Panc1 (cell line): ENCODE data around the gene SPATA31C2. TPM values are rescaled to one million over a fixed set of nuclear protein-coding genes. Genes with fewer than 3 reads are reported as not detected.
A peak's percentile ranks its signal among the peaks of the same experiment; 100 is the strongest.

Source experiments
- ATAC-seq: fragments of 200-7000 bp; cut with Tn5 transposase; 2 replicates; pipeline ENCODE4 v1.9.1; 2020; ENCODE audit warnings: mild to moderate bottlenecking, moderate library complexity
- BruUV-seq: library from RNA; stranded (reverse); fragments of 400-500 nt; replicated peaks from 2 replicates; lab custom pipeline; 2021; lab: Mats Ljungman, UMichigan
- CTCF ChIA-PET: fragments of 300-600 bp; sonication (Branson Sonifier 250); formaldehyde crosslinking; loops from one replicate; lab custom pipeline; 2022; ENCODE audit warnings: antibody characterized with exemption; lab: Charles Lee
- POLR2A ChIA-PET: fragments of 300-600 bp; sonication (Branson Sonifier 250); formaldehyde crosslinking; loops from one replicate; lab custom pipeline; 2022; ENCODE audit warnings: antibody characterized with exemption; lab: Charles Lee
- DNase-seq: peaks from one replicate; pipeline ENCODE4 v3.0.0-alpha.2; 2010; ENCODE audit warnings: low read depth, low spot score
- H3K27ac ChIP-seq: 2 replicates; pipeline ENCODE4 v1.5.1; 2011; ENCODE audit warnings: mild to moderate bottlenecking, low read length, inconsistent platforms
- H3K27me3 ChIP-seq: fragments of 200-500 bp; sonication (Bioruptor generic); 2 replicates; pipeline ENCODE4 v1.6.0; 2014; ENCODE audit warnings: low read length, inconsistent platforms; ENCODE audit not compliant: control insufficient read depth, insufficient read depth
- H3K36me3 ChIP-seq: fragments of 200-500 bp; sonication (Bioruptor generic); 2 replicates; pipeline ENCODE4 v1.5.1; 2014; ENCODE audit warnings: inconsistent platforms, mild to moderate bottlenecking, low read length, moderate library complexity; ENCODE audit not compliant: control insufficient read depth, insufficient read depth
- H3K4me1 ChIP-seq: 2 replicates; pipeline ENCODE4 v1.5.1; 2011; ENCODE audit warnings: inconsistent platforms, mild to moderate bottlenecking, low read length, moderate library complexity; ENCODE audit not compliant: control insufficient read depth, insufficient read depth
- H3K4me3 ChIP-seq, 2 experiments: 2 replicates each; pipeline ENCODE4 v1.5.1; 2011 to 2012; ENCODE audit warnings: low read depth in 2 of 2, low read length in 2 of 2, mild to moderate bottlenecking in 2 of 2, inconsistent platforms in 1 of 2, moderate library complexity in 1 of 2
- H3K9me3 ChIP-seq: fragments of 200-500 bp; sonication (Bioruptor generic); 2 replicates; pipeline ENCODE4 v1.5.1; 2014; ENCODE audit warnings: low read depth, mild to moderate bottlenecking, inconsistent platforms, low read length, moderate library complexity; ENCODE audit not compliant: control insufficient read depth, insufficient read depth
- POLR2AphosphoS5 ChIP-seq: IDR thresholded peaks from 2 replicates; pipeline ENCODE4 v1.6.1; 2012; ENCODE audit warnings: mild to moderate bottlenecking, low read depth, low read length, moderate library complexity
- SIN3A ChIP-seq: IDR thresholded peaks from 2 replicates; pipeline ENCODE4 v1.6.1; 2012; ENCODE audit warnings: low read depth, mild to moderate bottlenecking, low read length, moderate library complexity, borderline replicate concordance; ENCODE audit not compliant: insufficient read depth
- TCF7L2 ChIP-seq: IDR thresholded peaks from 2 replicates; pipeline ENCODE4 v1.6.1; 2011; ENCODE audit warnings: mild to moderate bottlenecking, low read depth, low read length, inconsistent platforms
- in situ Hi-C: cut with HindIII; loops from 2 replicates; pipeline ENCODE4 v1.10.0; 2016; ENCODE audit warnings: low sequenced_read_pairs, low pct_unique_long_range_greater_than_20kb
- intact Hi-C: fragments of 100-400 bp; cut with micrococcal nuclease; formaldehyde crosslinking; loops from one replicate; pipeline ENCODE4 v1.10.0; 2022; ENCODE audit not compliant: unreplicated experiment
- total RNA-seq: library from RNA; stranded (reverse); gene quantifications from one replicate; pipeline ENCODE4 v1.2.1, GENCODE V29; 2021; ENCODE audit not compliant: unreplicated experiment
- TF ChIP-seq, protein P1 (sequence below), 2 experiments: IDR thresholded peaks; 2 replicates each; pipeline ENCODE4 v1.6.1; 2011 to 2012; ENCODE audit warnings: low read depth in 2 of 2, control low read depth in 1 of 2, low read length in 1 of 2, mild to moderate bottlenecking in 1 of 2, moderate library complexity in 1 of 2; ENCODE audit not compliant: insufficient read depth in 1 of 2
- TF ChIP-seq, protein P2 (sequence below): fragments of 450-650 bp; IDR thresholded peaks from 2 replicates; pipeline ENCODE4 v1.5.1; 2017; ENCODE audit warnings: mild to moderate bottlenecking

SPATA31C2 gene
- total RNA-seq, 1 experiment from 2014 or later, result not detected

DNA sequence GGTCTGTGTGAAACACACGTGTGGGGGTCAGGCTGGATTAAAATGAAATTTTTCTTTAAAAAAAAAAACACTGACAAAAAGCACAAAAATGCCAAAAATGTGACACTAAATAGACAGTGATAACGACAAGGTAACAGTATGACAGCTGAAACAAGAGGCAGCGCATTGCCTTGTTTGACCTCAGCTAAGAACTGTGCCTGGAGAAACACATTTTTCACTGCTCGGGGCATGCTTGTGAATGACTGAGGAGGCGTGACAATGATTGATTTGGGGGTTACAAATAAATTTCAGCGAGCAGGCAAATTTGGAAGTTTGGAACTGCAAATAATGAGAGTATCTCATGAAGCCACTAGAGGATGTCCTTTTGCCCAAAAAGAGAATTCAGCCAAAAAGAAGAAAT, 44.2 kb upstream of the SPATA31C2 start:
- intact Hi-C loops (no loop called here), in situ Hi-C loops (no loop called here)
- H3K4me1 ChIP-seq, result no peaks in the 10 kb centered on the region
- ATAC-seq, result no peak
- DNase-seq, result no peak
- peak overlapping the region; percentile 9; the same call in 1 of the 2 replicates for H3K27ac ChIP-seq
- no TSS peak for BruUV-seq
- CTCF ChIA-PET, result no interaction called here
- TF ChIP-seq SIN3A (no peak), POLR2AphosphoS5 (no peak), TCF7L2 (no peak)
- TF ChIP-seq, protein P1, sequence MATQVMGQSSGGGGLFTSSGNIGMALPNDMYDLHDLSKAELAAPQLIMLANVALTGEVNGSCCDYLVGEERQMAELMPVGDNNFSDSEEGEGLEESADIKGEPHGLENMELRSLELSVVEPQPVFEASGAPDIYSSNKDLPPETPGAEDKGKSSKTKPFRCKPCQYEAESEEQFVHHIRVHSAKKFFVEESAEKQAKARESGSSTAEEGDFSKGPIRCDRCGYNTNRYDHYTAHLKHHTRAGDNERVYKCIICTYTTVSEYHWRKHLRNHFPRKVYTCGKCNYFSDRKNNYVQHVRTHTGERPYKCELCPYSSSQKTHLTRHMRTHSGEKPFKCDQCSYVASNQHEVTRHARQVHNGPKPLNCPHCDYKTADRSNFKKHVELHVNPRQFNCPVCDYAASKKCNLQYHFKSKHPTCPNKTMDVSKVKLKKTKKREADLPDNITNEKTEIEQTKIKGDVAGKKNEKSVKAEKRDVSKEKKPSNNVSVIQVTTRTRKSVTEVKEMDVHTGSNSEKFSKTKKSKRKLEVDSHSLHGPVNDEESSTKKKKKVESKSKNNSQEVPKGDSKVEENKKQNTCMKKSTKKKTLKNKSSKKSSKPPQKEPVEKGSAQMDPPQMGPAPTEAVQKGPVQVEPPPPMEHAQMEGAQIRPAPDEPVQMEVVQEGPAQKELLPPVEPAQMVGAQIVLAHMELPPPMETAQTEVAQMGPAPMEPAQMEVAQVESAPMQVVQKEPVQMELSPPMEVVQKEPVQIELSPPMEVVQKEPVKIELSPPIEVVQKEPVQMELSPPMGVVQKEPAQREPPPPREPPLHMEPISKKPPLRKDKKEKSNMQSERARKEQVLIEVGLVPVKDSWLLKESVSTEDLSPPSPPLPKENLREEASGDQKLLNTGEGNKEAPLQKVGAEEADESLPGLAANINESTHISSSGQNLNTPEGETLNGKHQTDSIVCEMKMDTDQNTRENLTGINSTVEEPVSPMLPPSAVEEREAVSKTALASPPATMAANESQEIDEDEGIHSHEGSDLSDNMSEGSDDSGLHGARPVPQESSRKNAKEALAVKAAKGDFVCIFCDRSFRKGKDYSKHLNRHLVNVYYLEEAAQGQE (IDR thresholded peaks at IDR 0.05; ENCODE audit: insufficient read depth in 1 of 2, low read depth in 2 of 2, low read length in 1 of 2), result no peak
- TF ChIP-seq, protein P2, sequence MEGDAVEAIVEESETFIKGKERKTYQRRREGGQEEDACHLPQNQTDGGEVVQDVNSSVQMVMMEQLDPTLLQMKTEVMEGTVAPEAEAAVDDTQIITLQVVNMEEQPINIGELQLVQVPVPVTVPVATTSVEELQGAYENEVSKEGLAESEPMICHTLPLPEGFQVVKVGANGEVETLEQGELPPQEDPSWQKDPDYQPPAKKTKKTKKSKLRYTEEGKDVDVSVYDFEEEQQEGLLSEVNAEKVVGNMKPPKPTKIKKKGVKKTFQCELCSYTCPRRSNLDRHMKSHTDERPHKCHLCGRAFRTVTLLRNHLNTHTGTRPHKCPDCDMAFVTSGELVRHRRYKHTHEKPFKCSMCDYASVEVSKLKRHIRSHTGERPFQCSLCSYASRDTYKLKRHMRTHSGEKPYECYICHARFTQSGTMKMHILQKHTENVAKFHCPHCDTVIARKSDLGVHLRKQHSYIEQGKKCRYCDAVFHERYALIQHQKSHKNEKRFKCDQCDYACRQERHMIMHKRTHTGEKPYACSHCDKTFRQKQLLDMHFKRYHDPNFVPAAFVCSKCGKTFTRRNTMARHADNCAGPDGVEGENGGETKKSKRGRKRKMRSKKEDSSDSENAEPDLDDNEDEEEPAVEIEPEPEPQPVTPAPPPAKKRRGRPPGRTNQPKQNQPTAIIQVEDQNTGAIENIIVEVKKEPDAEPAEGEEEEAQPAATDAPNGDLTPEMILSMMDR, result no peak
- H3K4me3 ChIP-seq, result no peak overlapping the region
- H3K36me3 ChIP-seq, result no peaks in the 10 kb centered on the region
- no peaks in the 10 kb centered on the region for H3K27me3 ChIP-seq
- no peaks in the 10 kb centered on the region for H3K9me3 ChIP-seq
- POLR2A ChIA-PET, result no interaction called here

DNA sequence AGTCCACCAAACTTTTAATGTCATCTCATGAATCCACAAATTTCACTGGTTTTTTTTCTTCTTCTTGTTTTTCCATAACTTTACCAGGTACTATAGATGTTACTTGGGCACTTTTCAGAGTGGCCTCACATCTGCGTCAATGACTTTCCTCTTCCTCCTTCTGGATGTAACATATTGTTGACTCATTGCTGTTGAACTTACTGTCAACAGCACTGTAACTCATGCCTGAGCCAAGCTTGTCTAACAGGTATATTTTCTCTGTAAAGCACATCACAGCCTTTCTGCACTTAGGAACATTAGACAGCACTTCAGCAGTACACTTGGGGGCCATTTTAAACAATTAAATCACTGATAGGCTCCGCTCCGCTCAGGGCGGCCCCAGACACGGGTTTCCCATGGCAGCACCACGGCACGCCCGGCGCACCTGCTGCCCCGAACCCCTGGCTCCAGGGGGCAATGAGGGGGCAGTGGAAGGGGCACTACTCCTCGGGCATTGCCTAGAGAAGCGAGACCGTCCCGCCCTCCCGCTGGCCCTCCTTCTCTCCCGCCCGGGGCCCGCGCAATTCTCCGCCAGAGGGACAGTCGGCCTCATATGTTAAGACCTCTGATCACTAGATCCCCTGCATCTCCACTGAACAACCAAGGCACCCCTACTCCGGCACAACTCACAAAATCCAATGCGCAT, 41.9 kb upstream of the SPATA31C2 start:
- no peak for ATAC-seq
- no peaks in the 10 kb centered on the region for H3K9me3 ChIP-seq
- H3K4me3 ChIP-seq, result no peak overlapping the region
- TF ChIP-seq POLR2AphosphoS5, result no peak
- TF ChIP-seq SIN3A, result no peak
- no peak for TF ChIP-seq TCF7L2
- TF ChIP-seq, protein P2, result no peak
- TF ChIP-seq, protein P1 (IDR thresholded peaks at IDR 0.05; ENCODE audit: insufficient read depth in 1 of 2, low read depth in 2 of 2, low read length in 1 of 2), result no peak
- no TSS peak for BruUV-seq
- H3K36me3 ChIP-seq, result no peaks in the 10 kb centered on the region
- H3K27me3 ChIP-seq, result no peaks in the 10 kb centered on the region
- DNase-seq, result no peak
- ChIA-PET CTCF (no interaction called here), POLR2A (no interaction called here)
- H3K27ac ChIP-seq, result no peak overlapping the region; the same call in 1 of the 2 replicates
- intact Hi-C loops, result no loop called here
- in situ Hi-C loops, result no loop called here
- no peaks in the 10 kb centered on the region for H3K4me1 ChIP-seq
